Astrocyte of the spinal cord (primary cell): ENCODE results near the gene FAM193A.
A peak's percentile ranks its signal among the peaks of the same experiment; 100 is the strongest.
"Not testable (repeated sequence)": the region's sequence is repeated elsewhere in the genome, so short reads cannot be mapped to it uniquely, and the experiment has no call there.

ENCODE experiments used
- DNase-seq: peaks from one replicate; pipeline ENCODE4 v3.0.0; 2011; ENCODE audit warnings: low read depth, low spot score
- H3K4me3 ChIP-seq: 2 replicates; pipeline ENCODE4 v1.5.1; 2011; ENCODE audit warnings: low read depth, mild to moderate bottlenecking, low read length, moderate library complexity
- CTCF ChIP-seq: IDR thresholded peaks from 2 replicates; pipeline ENCODE4 v1.5.1; 2012; ENCODE audit warnings: low read depth, mild to moderate bottlenecking, low read length, inconsistent platforms
- in situ Hi-C: cut with HindIII; loops from 2 replicates; pipeline ENCODE4 v1.10.0; 2017; ENCODE audit warnings: low sequenced_read_pairs

FAM193A gene

GRCh38 chr4:2755821-2756690, 219.6 kb downstream of the FAM193A start, which contains the start of gene TNIP2:
Gene TNIP2, minus strand, starts transcription at chr4:2756336. Its CDS starts 47 bp downstream, at chr4:2756289.
- in situ Hi-C loops = no loop called here
- DNase-seq = peak; percentile 67
- H3K4me3 ChIP-seq = peak within 1 kb of the TSS; percentile 83
- TF ChIP-seq CTCF = no peak

GRCh38 chr4:2756691-2757350, 220.4 kb downstream of the FAM193A start:
- in situ Hi-C loops = no loop called here
- TF ChIP-seq CTCF = no peak
- H3K4me3 ChIP-seq = peak overlapping the region; percentile 6
- DNase-seq = no peak

GRCh38 chr4:2757426-2757825, 221.0 kb downstream of the FAM193A start:
- TF ChIP-seq CTCF = no peak
- no peak overlapping the region for H3K4me3 ChIP-seq
- in situ Hi-C loops = no loop called here
- no peak for DNase-seq

DNA sequence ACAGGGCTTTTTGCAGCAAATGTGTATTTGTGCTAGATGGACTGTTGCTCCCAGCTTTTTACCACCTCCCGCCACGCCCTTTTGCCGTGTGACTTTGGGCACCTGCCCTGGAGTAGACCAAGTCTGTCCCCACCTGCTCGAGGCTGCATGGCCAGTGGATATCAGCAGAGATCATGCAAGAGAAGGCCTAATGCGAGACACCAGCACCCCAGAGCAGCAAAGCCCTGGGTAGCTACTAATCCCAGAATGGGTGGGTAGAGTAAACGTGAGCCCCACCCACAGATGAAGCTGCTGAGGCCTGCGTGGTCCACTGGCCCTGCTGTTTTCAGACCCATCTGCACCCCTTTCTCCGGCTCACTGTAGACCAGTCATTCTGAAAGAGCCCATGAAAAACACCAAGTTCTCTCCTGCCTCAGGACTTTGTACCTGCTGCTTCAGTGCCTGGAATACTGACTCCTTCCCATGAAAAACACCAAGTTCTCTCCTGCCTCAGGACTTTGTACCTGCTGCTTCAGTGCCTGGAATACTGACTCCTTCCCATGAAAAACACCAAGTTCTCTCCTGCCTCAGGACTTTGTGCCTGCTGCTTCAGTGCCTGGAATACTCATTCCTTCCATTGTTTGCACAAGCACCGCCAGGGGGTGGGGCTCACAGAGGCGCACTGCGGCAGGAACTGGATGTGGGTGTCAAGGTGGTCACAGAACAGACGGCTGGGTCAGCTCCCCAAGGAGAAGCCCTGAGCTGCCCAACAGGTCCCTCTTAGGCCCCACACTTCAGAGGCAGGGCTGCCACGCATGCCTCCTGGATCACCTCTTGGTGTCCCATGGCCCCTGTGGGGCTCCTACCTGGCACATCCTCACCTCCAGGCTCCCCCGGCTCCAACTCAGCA, 224.8 kb downstream of the FAM193A start:
- peak; percentile 28 for TF ChIP-seq CTCF
- peak; percentile 22 for DNase-seq
- H3K4me3 ChIP-seq = no peak overlapping the region
- in situ Hi-C loops = no loop called here

- in situ Hi-C loops = no loop called here
- no peak for TF ChIP-seq CTCF
- H3K4me3 ChIP-seq = no peak overlapping the region
These were observed 225.6 kb downstream of the FAM193A start for GRCh38 chr4:2762048-2762447.

GRCh38 chr4:2762486-2763370, 226.3 kb downstream of the FAM193A start:
- in situ Hi-C loops, H3K4me3 ChIP-seq, DNase-seq: not testable (repeated sequence)

More at GRCh38 chr4:2762048-2762447, 225.6 kb downstream of the FAM193A start:
- no peak for DNase-seq
